GM18517 (cell line): ENCODE data around the gene MTREX.

ENCODE experiments used
- ATAC-seq: cut with Tn5 transposase; IDR thresholded peaks from one replicate; pipeline ENCODE4 v1.9.1; 2021; ENCODE audit warnings: mild to moderate bottlenecking, moderate library complexity; ENCODE audit not compliant: unreplicated experiment

MTREX gene

GRCh38 chr5:55324815-55325418 lies 17.1 kb downstream of the MTREX start:
- no peak for ATAC-seq

GRCh38 chr5:55325621-55326020 lies 17.8 kb downstream of the MTREX start:
- ATAC-seq = no peak

- ATAC-seq = no peak
Observed at GRCh38 chr5:55327281-55327680, 19.5 kb downstream of the MTREX start.

- no peak for ATAC-seq
Observed at GRCh38 chr5:55331321-55331720, 23.5 kb downstream of the MTREX start.

GRCh38 chr5:55333017-55333416 lies 25.2 kb downstream of the MTREX start:
- no peak for ATAC-seq

GRCh38 chr5:55333811-55334210 lies 26.0 kb downstream of the MTREX start:
- no peak for ATAC-seq

- ATAC-seq = no peak
Observed at GRCh38 chr5:55338092-55338613, 30.4 kb downstream of the MTREX start.

GRCh38 chr5:55338810-55339243 lies 31.0 kb downstream of the MTREX start:
- peak; percentile 67 for ATAC-seq

GRCh38 chr5:55343107-55343506 lies 35.3 kb downstream of the MTREX start:
- ATAC-seq = no peak

GRCh38 chr5:55343609-55344008 lies 35.8 kb downstream of the MTREX start:
- ATAC-seq = no peak

- no peak for ATAC-seq
Observed at GRCh38 chr5:55344392-55344992, 36.7 kb downstream of the MTREX start.

GRCh38 chr5:55345327-55345726 lies 37.5 kb downstream of the MTREX start:
- ATAC-seq = no peak

- no peak for ATAC-seq
Observed at GRCh38 chr5:55347786-55348185, 40.0 kb downstream of the MTREX start.

GRCh38 chr5:55350754-55351153 lies 43.0 kb downstream of the MTREX start:
- ATAC-seq = no peak

GRCh38 chr5:55356896-55357295 lies 49.1 kb downstream of the MTREX start:
- no peak for ATAC-seq

- no peak for ATAC-seq
Observed at GRCh38 chr5:55360190-55360589, 52.4 kb downstream of the MTREX start.

- no peak for ATAC-seq
Observed at GRCh38 chr5:55363856-55364255, 56.1 kb downstream of the MTREX start.

GRCh38 chr5:55364537-55365055 lies 56.8 kb downstream of the MTREX start:
- ATAC-seq = peak; percentile 96

- peak; percentile 63 for ATAC-seq
Observed at GRCh38 chr5:55370291-55370925, 62.6 kb downstream of the MTREX start.

- no peak for ATAC-seq
Observed at GRCh38 chr5:55371145-55371544, 63.4 kb downstream of the MTREX start.

GRCh38 chr5:55372130-55372925 lies 64.5 kb downstream of the MTREX start:
- no peak for ATAC-seq
